GM12878 (cell line): Measurements from ENCODE around the gene GEMIN7. TPM values are rescaled to one million over a fixed set of nuclear protein-coding genes. Genes with fewer than 3 reads are reported as not detected.

Source experiments
- ATAC-seq: fragments of 200-7000 bp; cut with Tn5 transposase; 3 replicates; pipeline ENCODE4 v1.9.1; 2020; ENCODE audit warnings: mild to moderate bottlenecking, moderate library complexity
- BruUV-seq: library from RNA; stranded (reverse); fragments of 400-500 nt; replicated peaks from 2 replicates; lab custom pipeline; 2021; lab: Mats Ljungman, UMichigan
- CTCF ChIA-PET: fragments of 300-600 bp; sonication (Branson Sonifier 250); formaldehyde crosslinking; extraction: SDS; loops from one replicate; lab custom pipeline; 2021; ENCODE audit warnings: inconsistent platforms; lab: Yijun Ruan, JAX
- POLR2A ChIA-PET: fragments of 350-600 bp; formaldehyde crosslinking; extraction: SDS; loops from one replicate; lab custom pipeline; 2021; ENCODE audit warnings: inconsistent platforms; lab: Charles Lee
- RAD21 ChIA-PET: fragments of 300-600 bp; sonication (Branson Sonifier 250); formaldehyde crosslinking; loops from one replicate; lab custom pipeline; 2023; ENCODE audit warnings: antibody characterized with exemption; ENCODE audit not compliant: unreplicated experiment; lab: Charles Lee
- SMC1A ChIA-PET: fragments of 300-600 bp; sonication (Branson Sonifier 250); formaldehyde crosslinking; loops from one replicate; lab custom pipeline; 2023; ENCODE audit not compliant: unreplicated experiment, uncharacterized antibody; lab: Charles Lee
- DNase-seq: peaks from one replicate; pipeline ENCODE4 v3.0.0-alpha.2; 2011; ENCODE audit warnings: low read depth, low spot score
- FAIRE-seq: peaks from 3 replicates; lab custom pipeline; 2011; peaks lifted over from hg19 to GRCh38; lab: Jason Lieb, UNC
- H2AFZ ChIP-seq: 2 replicates; pipeline ENCODE4 v1.6.0; 2011; ENCODE audit warnings: low read depth, low read length, control low read depth; ENCODE audit not compliant: control insufficient read depth
- H3K27ac ChIP-seq: 2 replicates; pipeline ENCODE4 v1.5.1; 2011; ENCODE audit warnings: control low read depth; ENCODE audit not compliant: control insufficient read depth, insufficient read depth
- H3K27me3 ChIP-seq, 2 experiments: replicated peaks in 1 of 2; 2 replicates each; pipeline versions ENCODE4 v1.6.0 to v1.6.1; 2011; ENCODE audit warnings: low read length in 1 of 2; ENCODE audit not compliant: control insufficient read depth in 2 of 2, insufficient read depth in 2 of 2
- H3K36me3 ChIP-seq, 2 experiments: 2 replicates each; pipeline ENCODE4 v1.5.1; 2011; ENCODE audit warnings: low read length in 1 of 2; ENCODE audit not compliant: control insufficient read depth in 2 of 2, insufficient read depth in 2 of 2
- H3K4me1 ChIP-seq: 2 replicates; pipeline ENCODE4 v1.6.1; 2011; ENCODE audit warnings: mild to moderate bottlenecking, low read length, moderate library complexity, mixed read lengths; ENCODE audit not compliant: control insufficient read depth, insufficient read depth
- H3K4me2 ChIP-seq: 2 replicates; pipeline ENCODE4 v1.6.0; 2011; ENCODE audit warnings: control low read depth; ENCODE audit not compliant: control insufficient read depth, insufficient read depth
- H3K4me3 ChIP-seq: fragments of 200-600 bp; sonication (generic); 2 replicates; pipeline ENCODE4 v1.5.1; 2016
- H3K79me2 ChIP-seq: 2 replicates; pipeline ENCODE4 v1.6.0; 2011; ENCODE audit warnings: low read length; ENCODE audit not compliant: control insufficient read depth, insufficient read depth
- H3K9ac ChIP-seq: 2 replicates; pipeline ENCODE4 v1.8.0; 2011; ENCODE audit warnings: low read length, control low read depth, mixed read lengths; ENCODE audit not compliant: control insufficient read depth, insufficient read depth
- H3K9me3 ChIP-seq: replicated peaks from 3 replicates; pipeline ENCODE4 v1.5.1; 2011; ENCODE audit warnings: mild to moderate bottlenecking, low read length; ENCODE audit not compliant: control insufficient read depth, insufficient read depth
- H4K20me1 ChIP-seq: 2 replicates; pipeline ENCODE4 v1.6.0; 2011; ENCODE audit not compliant: control insufficient read depth, insufficient read depth
- BHLHE40 ChIP-seq, 2 experiments: fragments of 450-650 bp in 1 of 2; IDR thresholded peaks; 2 replicates each; pipeline ENCODE4 v1.6.1; 2011 to 2017; ENCODE audit warnings: low read depth in 2 of 2, borderline replicate concordance in 1 of 2, improper control_type of control experiment in 1 of 2, low read length in 1 of 2, mild to moderate bottlenecking in 1 of 2
- BMI1 ChIP-seq: fragments of 450-650 bp; IDR thresholded peaks from 2 replicates; pipeline ENCODE4 v1.6.1; 2016; ENCODE audit warnings: mild to moderate bottlenecking, moderate library complexity, borderline replicate concordance
- CBFB ChIP-seq: IDR thresholded peaks from 2 replicates; pipeline ENCODE4 v1.6.1; 2016; ENCODE audit warnings: antibody characterized with exemption, low read depth
- CREB1 ChIP-seq: IDR thresholded peaks from 2 replicates; pipeline ENCODE4 v1.6.1; 2012; ENCODE audit warnings: low read depth, mild to moderate bottlenecking, inconsistent platforms
- ELK1 ChIP-seq: IDR thresholded peaks from 2 replicates; pipeline ENCODE4 v1.6.1; 2012; ENCODE audit warnings: low read depth, low read length, improper control_type of control experiment
- HCFC1 ChIP-seq: fragments of 150-350 bp; IDR thresholded peaks from 2 replicates; pipeline ENCODE4 v1.6.1; 2014; ENCODE audit warnings: low read length
- MAX ChIP-seq: IDR thresholded peaks from 2 replicates; pipeline ENCODE4 v1.6.1; 2012; ENCODE audit warnings: low read depth, low read length, improper control_type of control experiment
- MLLT1 ChIP-seq: fragments of 450-650 bp; IDR thresholded peaks from 2 replicates; pipeline ENCODE4 v1.6.1; 2016; ENCODE audit warnings: mild to moderate bottlenecking
- RELB ChIP-seq: fragments of 450-650 bp; IDR thresholded peaks from 2 replicates; pipeline ENCODE4 v1.6.1; 2017; ENCODE audit warnings: low read depth, mild to moderate bottlenecking, moderate library complexity
- SP1 ChIP-seq: IDR thresholded peaks from one replicate; pipeline ENCODE4 v1.6.1; 2011; ENCODE audit warnings: low read depth, low read length
- TAF1 ChIP-seq: IDR thresholded peaks from 2 replicates; pipeline ENCODE4 v1.6.1; 2011; ENCODE audit warnings: mild to moderate bottlenecking, low read depth, low read length, borderline replicate concordance
- YBX1 ChIP-seq: fragments of 450-650 bp; IDR thresholded peaks from 2 replicates; pipeline ENCODE4 v1.6.1; 2016; ENCODE audit warnings: antibody characterized with exemption
- YY1 ChIP-seq: IDR thresholded peaks from 2 replicates; pipeline ENCODE4 v1.6.1; 2011; ENCODE audit warnings: low read depth, mild to moderate bottlenecking, low read length
- ZNF384 ChIP-seq: IDR thresholded peaks from 2 replicates; pipeline ENCODE4 v1.6.1; 2012; ENCODE audit warnings: low read depth, mild to moderate bottlenecking, low read length, improper control_type of control experiment, borderline replicate concordance
- WGBS: methylation state at CpG from one replicate; pipeline ENCODE4 v1.1.6; 2016; ENCODE audit warnings: low lambda C conversion rate; ENCODE audit not compliant: insufficient replicate concordance, insufficient coverage; ENCODE audit errors: missing lambda C conversion rate; 5-methylcytosine and 5-hydroxymethylcytosine counted together
- in situ Hi-C: fragments of 300-500 bp; cut with MboI; formaldehyde crosslinking; loops from 9 replicates; pipeline ENCODE4 v1.14.3; 2018; ENCODE audit warnings: mixed read lengths
- intact Hi-C: fragments of 100-400 bp; cut with micrococcal nuclease; formaldehyde crosslinking; loops from one replicate; pipeline ENCODE4 v1.14.2; 2022; ENCODE audit not compliant: unreplicated experiment
- polyA plus RNA-seq, 11 experiments: library from polyadenylated mRNA; depleted of rRNA in 4 of 11; unstranded in 6 of 11; stranded (reverse) in 5 of 11; fragments of >200 nt; fragmentation: Nextera tagmentation in 4 of 11; fragmentation: Illumina TruSeq in 1 of 11; extraction: Ambion mirVana in 4 of 11; extraction: Trizol in 1 of 11; gene quantifications; 1 replicate in 1 of 11; 2 replicates in 10 of 11; pipeline versions ENCODE4 v1.2.1 to v1.2.3, GENCODE V29; 2011 to 2016; ENCODE audit warnings: inconsistent platforms in 2 of 11, missing spikeins in 2 of 11, low read depth in 1 of 11
- total RNA-seq, 4 experiments: library from RNA; depleted of rRNA in 3 of 4; stranded (reverse); fragments of >200 nt in 3 of 4; fragmentation: Illumina TruSeq in 1 of 4; extraction: Trizol in 1 of 4; gene quantifications; 2 replicates each; pipeline versions ENCODE4 v1.2.1 to v1.2.3, GENCODE V29; 2013 to 2021

GEMIN7 gene
- total and polyA plus RNA-seq, 10 of the 15 experiments (the other 5 are each of a cell fraction or from before 2014, with no cell fraction given), result 21.1 to 76.7 (median 44.9) TPM

GRCh38 chr19:45091031-45091923 is 12.2 kb downstream of the GEMIN7 start:
- no TSS peak for BruUV-seq
- ATAC-seq (peak; percentile 85), FAIRE-seq (peak; percentile 98), DNase-seq (peak; percentile 89)
- Histone ChIP-seq H3K27ac (peak overlapping the region; percentile 98), H3K4me1 (peaks cover 9% of the 10 kb centered on the region), H3K4me2 (peak overlapping the region; percentile 82), H3K79me2 (peaks cover 41% of the 10 kb centered on the region), H3K27me3 (no peaks in the 10 kb centered on the region), H3K36me3 (peaks cover 8 to 15% of the 10 kb centered on the region in 2 experiments), H3K9me3 (peaks cover 2% of the 10 kb centered on the region; the same call in 2 of the 3 replicates), H2AFZ (peak overlapping the region; percentile 67), H3K4me3 (peak overlapping the region; percentile 93), H4K20me1 (no peaks in the 10 kb centered on the region; the same call in 1 of the 2 replicates), H3K9ac (peak overlapping the region; percentile 97)
- SMC1A ChIA-PET, result interaction anchor here (0.7 to 2.8 kb wide), 15 partner anchors 9 to 96 kb away, joined by 3 to 15 read pairs (median 4); partner anchors contain the start of genes BLOC1S3, CLASRP and GEMIN7
- intact Hi-C loops (loop anchor here (5.0 to 10.0 kb wide), 3 partner anchors 86 to 394 kb away; partner anchors contain the start of genes BLOC1S3 and TRAPPC6A), in situ Hi-C loops (no loop called here)
- RAD21 ChIA-PET, result interaction anchor here (0.8 to 2.2 kb wide), 15 partner anchors 12 to 248 kb away, joined by 3 to 20 read pairs (median 5); partner anchors contain the start of genes GEMIN7 and TRAPPC6A
- 37% methylated on average over 64 of the region's 64 CpGs for WGBS
- CTCF ChIA-PET, result interaction anchor here (0.6 to 3.1 kb wide), 18 partner anchors 11 to 406 kb away, joined by 3 to 14 read pairs (median 6); partner anchors contain the start of genes BLOC1S3, GEMIN7, TOMM40 and TRAPPC6A
- POLR2A ChIA-PET, result interaction anchor here (1.0 to 3.0 kb wide), 9 partner anchors 8 to 87 kb away, joined by 3 to 36 read pairs (median 12); partner anchors contain the start of genes BLOC1S3, GEMIN7 and TRAPPC6A
- TF ChIP-seq TAF1, result peak; percentile 42; the same call in 1 of the 2 replicates
- TF ChIP-seq SP1, result peak; percentile 85
- peak; percentile 81 for TF ChIP-seq CREB1
- TF ChIP-seq RELB, result peak; percentile 66; the same call in 1 of the 2 replicates
- 0 out of 2 replicates have a peak, but pooled peaks have one; percentile 22 for TF ChIP-seq ELK1
- TF ChIP-seq ZNF384, result no peak
- 0 out of 2 replicates have a peak, but pooled peaks have one; percentile 20 for TF ChIP-seq MLLT1
- TF ChIP-seq YBX1, result no peak
- TF ChIP-seq YY1, result peak; percentile 83
- peak; percentile 63 for TF ChIP-seq HCFC1
- TF ChIP-seq MAX, result peak; percentile 47; the same call in 1 of the 2 replicates
- 0 out of 2 replicates have a peak, but pooled peaks have one; percentile 25 for TF ChIP-seq CBFB
- TF ChIP-seq BHLHE40 (IDR thresholded peaks at IDR 0.05; ENCODE audit: borderline replicate concordance in 1 of 2, low read depth in 2 of 2, low read length in 1 of 2), result peak; percentile 51 to 66; a peak in 3 of 4 replicates
- peak; percentile 93 for TF ChIP-seq BMI1
